Fibroblast of lung (primary cell): ENCODE measurements around the gene SH3TC1.

Source experiments
- EZH2 ChIP-seq: IDR thresholded peaks from 2 replicates; pipeline ENCODE4 v1.5.1; 2012; ENCODE audit warnings: low read length, control low read depth, mild to moderate bottlenecking; ENCODE audit errors: missing control alignments
- TF ChIP-seq, protein P1 (sequence below), 2 donors: IDR thresholded peaks in 1 of 2; conservative IDR thresholded peaks in 1 of 2; 1 replicate in 1 of 2; 2 replicates in 1 of 2; pipeline ENCODE4 v1.5.1; 2011 to 2012; ENCODE audit warnings: low read length in 2 of 2, control low read depth in 1 of 2, inconsistent platforms in 1 of 2, low read depth in 1 of 2, mild to moderate bottlenecking in 1 of 2

DNA sequence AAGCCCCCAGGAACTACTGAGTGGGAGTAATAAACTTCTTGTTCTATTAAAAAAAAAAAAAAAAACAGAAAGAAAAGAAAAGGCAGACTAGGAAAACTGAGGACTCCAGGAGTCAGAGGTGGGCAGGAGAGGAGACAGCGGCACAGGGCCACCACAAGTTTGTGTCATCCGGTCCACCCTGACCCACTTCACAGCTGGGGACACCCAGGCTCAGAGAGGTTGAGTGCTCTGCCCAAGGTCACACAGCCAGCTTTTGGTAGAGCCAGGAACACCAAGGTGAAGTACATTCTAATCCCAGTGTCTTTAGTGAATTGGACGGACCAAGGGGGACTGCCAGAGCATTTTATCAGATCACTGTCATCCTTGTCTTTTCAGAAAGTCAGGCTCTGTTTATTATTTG is 24.1 kb upstream of the SH3TC1 start:
- TF ChIP-seq, protein P1, sequence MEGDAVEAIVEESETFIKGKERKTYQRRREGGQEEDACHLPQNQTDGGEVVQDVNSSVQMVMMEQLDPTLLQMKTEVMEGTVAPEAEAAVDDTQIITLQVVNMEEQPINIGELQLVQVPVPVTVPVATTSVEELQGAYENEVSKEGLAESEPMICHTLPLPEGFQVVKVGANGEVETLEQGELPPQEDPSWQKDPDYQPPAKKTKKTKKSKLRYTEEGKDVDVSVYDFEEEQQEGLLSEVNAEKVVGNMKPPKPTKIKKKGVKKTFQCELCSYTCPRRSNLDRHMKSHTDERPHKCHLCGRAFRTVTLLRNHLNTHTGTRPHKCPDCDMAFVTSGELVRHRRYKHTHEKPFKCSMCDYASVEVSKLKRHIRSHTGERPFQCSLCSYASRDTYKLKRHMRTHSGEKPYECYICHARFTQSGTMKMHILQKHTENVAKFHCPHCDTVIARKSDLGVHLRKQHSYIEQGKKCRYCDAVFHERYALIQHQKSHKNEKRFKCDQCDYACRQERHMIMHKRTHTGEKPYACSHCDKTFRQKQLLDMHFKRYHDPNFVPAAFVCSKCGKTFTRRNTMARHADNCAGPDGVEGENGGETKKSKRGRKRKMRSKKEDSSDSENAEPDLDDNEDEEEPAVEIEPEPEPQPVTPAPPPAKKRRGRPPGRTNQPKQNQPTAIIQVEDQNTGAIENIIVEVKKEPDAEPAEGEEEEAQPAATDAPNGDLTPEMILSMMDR (conservative IDR thresholded peaks at IDR 0.05 in 1 of 2, IDR thresholded peaks at IDR 0.05 in 1 of 2; ENCODE audit: low read depth in 1 of 2, low read length in 2 of 2): no peak
- no peak for TF ChIP-seq EZH2
